Endothelial cell of umbilical vein (primary cell): Measurements from ENCODE around the gene SKP1.

Experiments
- CTCF ChIP-seq, 2 donors: IDR thresholded peaks; 1 replicate in 1 of 2; 2 replicates in 1 of 2; pipeline ENCODE4 v1.5.1; 2011; ENCODE audit warnings: low read length in 2 of 2, mild to moderate bottlenecking in 2 of 2, moderate library complexity in 2 of 2, control low read depth in 1 of 2, inconsistent platforms in 1 of 2, low read depth in 1 of 2; ENCODE audit not compliant: insufficient read depth in 1 of 2; ENCODE audit errors: extremely low read depth in 1 of 2
- JUN ChIP-seq: IDR thresholded peaks from 2 replicates; pipeline ENCODE4 v1.6.1; 2011; ENCODE audit warnings: borderline replicate concordance, low read depth; ENCODE audit not compliant: insufficient read length, insufficient read depth
- POLR2A ChIP-seq: IDR thresholded peaks from 2 replicates; pipeline ENCODE4 v1.6.1; 2012; ENCODE audit warnings: low read depth, mild to moderate bottlenecking, control low read depth, low read length
- POLR2AphosphoS5 ChIP-seq: IDR thresholded peaks from 2 replicates; pipeline ENCODE4 v1.6.1; 2012; ENCODE audit warnings: low read depth, mild to moderate bottlenecking, control low read depth, low read length, moderate library complexity; ENCODE audit not compliant: insufficient read depth

- TF ChIP-seq CTCF (IDR thresholded peaks at IDR 0.05; ENCODE audit: extremely low read depth in 1 of 2, insufficient read depth in 1 of 2, low read depth in 1 of 2, low read length in 2 of 2) (no peak), JUN (no peak), POLR2AphosphoS5 (no peak), POLR2A (no peak)
Observed at GRCh38 chr5:134146651-134147518, 29.9 kb downstream of the SKP1 start.
